OCI-LY1 (cell line): Measurements from ENCODE around the gene LAMC1.

ENCODE experiments used
- H2AFZ ChIP-seq: fragments of 200-600 bp; sonication (generic), shearing (Covaris generic); 2 replicates; pipeline ENCODE4 v1.6.0; 2014; ENCODE audit warnings: antibody characterized with exemption, mild to moderate bottlenecking, low read length
- H3F3A ChIP-seq: fragments of 200-600 bp; sonication (generic), shearing (Covaris generic); 2 replicates; pipeline ENCODE4 v1.6.0; 2014; ENCODE audit warnings: mild to moderate bottlenecking, antibody characterized with exemption, low read length, moderate library complexity; ENCODE audit not compliant: insufficient read depth
- H3K27ac ChIP-seq: fragments of 200-600 bp; sonication (generic); 2 replicates; pipeline ENCODE4 v1.5.1; 2014; ENCODE audit warnings: low read length, mixed run types, mild to moderate bottlenecking, low read depth; ENCODE audit not compliant: poor library complexity, severe bottlenecking
- H3K27me3 ChIP-seq: fragments of 200-600 bp; sonication (generic); 2 replicates; pipeline ENCODE4 v1.6.0; 2014; ENCODE audit warnings: antibody characterized with exemption, mild to moderate bottlenecking, low read length, moderate library complexity; ENCODE audit not compliant: insufficient read depth
- H3K36me3 ChIP-seq: fragments of 200-600 bp; sonication (generic); 2 replicates; pipeline ENCODE4 v1.6.1; 2014; ENCODE audit warnings: mild to moderate bottlenecking, antibody characterized with exemption, low read length, moderate library complexity, mixed read lengths; ENCODE audit not compliant: insufficient read depth
- H3K4me1 ChIP-seq: fragments of 200-600 bp; sonication (generic); 2 replicates; pipeline ENCODE4 v1.5.1; 2014; ENCODE audit warnings: mild to moderate bottlenecking, low read length, moderate library complexity; ENCODE audit not compliant: insufficient read depth, severe bottlenecking
- H3K4me2 ChIP-seq: fragments of 200-600 bp; sonication (generic), shearing (Covaris generic); 2 replicates; pipeline ENCODE4 v1.6.1; 2014; ENCODE audit warnings: low read length
- H3K4me3 ChIP-seq: fragments of 200-600 bp; sonication (generic); 2 replicates; pipeline ENCODE4 v1.5.1; 2014; ENCODE audit warnings: low read length, low read depth, mild to moderate bottlenecking, mixed read lengths; ENCODE audit not compliant: poor library complexity, severe bottlenecking
- H3K79me2 ChIP-seq: fragments of 200-600 bp; shearing (Covaris generic); 2 replicates; pipeline ENCODE4 v1.6.1; 2016; ENCODE audit warnings: mixed run types, low read length, mixed read lengths; ENCODE audit not compliant: insufficient read depth
- H3K9ac ChIP-seq: fragments of 200-600 bp; sonication (generic), shearing (Covaris generic); 2 replicates; pipeline ENCODE4 v1.6.1; 2014; ENCODE audit warnings: mild to moderate bottlenecking, low read length, mixed read lengths
- H3K9me2 ChIP-seq: fragments of 200-600 bp; sonication (generic), shearing (Covaris generic); 2 replicates; pipeline ENCODE4 v1.6.1; 2014; ENCODE audit warnings: low read depth, mild to moderate bottlenecking, low read length, mixed read lengths
- H3K9me3 ChIP-seq: fragments of 200-600 bp; shearing (Covaris generic); 2 replicates; pipeline ENCODE4 v1.6.1; 2014; ENCODE audit warnings: low read length, mixed read lengths
- H4K20me1 ChIP-seq: fragments of 200-600 bp; sonication (generic), shearing (Covaris generic); 2 replicates; pipeline ENCODE4 v1.6.0; 2016; ENCODE audit warnings: mild to moderate bottlenecking, low read length; ENCODE audit not compliant: insufficient read depth
- CTCF ChIP-seq: fragments of 200-600 bp; sonication (generic), shearing (Covaris generic); IDR thresholded peaks from 2 replicates; pipeline ENCODE4 v1.5.1; 2017; ENCODE audit warnings: mild to moderate bottlenecking, antibody characterized with exemption, low read length, moderate library complexity, mixed read lengths
- EZH2 ChIP-seq: fragments of 200-600 bp; sonication (generic), shearing (Covaris generic); IDR thresholded peaks from 2 replicates; pipeline ENCODE4 v1.8.0; 2017; ENCODE audit warnings: borderline replicate concordance, mixed run types, mild to moderate bottlenecking, antibody characterized with exemption, low read length, moderate library complexity, mixed read lengths

The LAMC1 gene

GRCh38 chr1:183191833-183192232 is 168.6 kb downstream of the LAMC1 start:
- Histone ChIP-seq H2AFZ (no peak overlapping the region), H3K4me2 (no peak overlapping the region), H3K9ac (no peak overlapping the region), H3K9me2 (no peaks in the 10 kb centered on the region), H3F3A (no peaks in the 10 kb centered on the region), H3K9me3 (no peaks in the 10 kb centered on the region), H3K4me1 (peaks cover 4% of the 10 kb centered on the region), H3K36me3 (no peaks in the 10 kb centered on the region), H3K4me3 (no peak overlapping the region), H3K79me2 (no peaks in the 10 kb centered on the region), H3K27ac (no peak overlapping the region), H4K20me1 (no peaks in the 10 kb centered on the region), H3K27me3 (no peaks in the 10 kb centered on the region)
- TF ChIP-seq CTCF = no peak

- no peak overlapping the region for H3K4me2 ChIP-seq
- H3K9me2 ChIP-seq = no peaks in the 10 kb centered on the region
- H3F3A ChIP-seq = no peaks in the 10 kb centered on the region
- no peaks in the 10 kb centered on the region for H3K79me2 ChIP-seq
- H4K20me1 ChIP-seq = no peaks in the 10 kb centered on the region
- no peak overlapping the region for H3K27ac ChIP-seq
- H3K9ac ChIP-seq = no peak overlapping the region
- H3K27me3 ChIP-seq = no peaks in the 10 kb centered on the region
- no peak for TF ChIP-seq CTCF
- TF ChIP-seq EZH2 = no peak
- no peaks in the 10 kb centered on the region for H3K36me3 ChIP-seq
- peaks cover 4% of the 10 kb centered on the region for H3K4me1 ChIP-seq
- H3K4me3 ChIP-seq = no peak overlapping the region
- no peaks in the 10 kb centered on the region for H3K9me3 ChIP-seq
- no peak overlapping the region for H2AFZ ChIP-seq
Observed at GRCh38 chr1:183193963-183194525, 170.8 kb downstream of the LAMC1 start.

GRCh38 chr1:183194527-183195141 is 171.4 kb downstream of the LAMC1 start:
- Histone ChIP-seq H2AFZ (no peak overlapping the region), H3K9me2 (no peaks in the 10 kb centered on the region), H4K20me1 (no peaks in the 10 kb centered on the region), H3F3A (no peaks in the 10 kb centered on the region), H3K4me3 (no peak overlapping the region), H3K9ac (no peak overlapping the region), H3K4me2 (no peak overlapping the region), H3K36me3 (no peaks in the 10 kb centered on the region), H3K4me1 (peaks cover 4% of the 10 kb centered on the region), H3K27ac (no peak overlapping the region), H3K9me3 (no peaks in the 10 kb centered on the region), H3K79me2 (no peaks in the 10 kb centered on the region), H3K27me3 (no peaks in the 10 kb centered on the region)
- no peak for TF ChIP-seq CTCF
- TF ChIP-seq EZH2 = no peak
